ENCODE results near the gene NTN1. TPM values are rescaled to one million over a fixed set of nuclear protein-coding genes. Genes with fewer than 3 reads are reported as not detected.

Gene NTN1
- total and polyA plus RNA-seq, 3 experiments from 2014 or later, result 0.24 to 0.33 TPM; not detected in 1

- Mint-ChIP-seq H3K27me3 (peaks cover 53 to 55% of the 10 kb centered on the region in 2 donors), H3K9me3 (peaks cover 0 to 11% (median 6%) of the 10 kb centered on the region in 5 donors), H3K27ac (peak overlapping the region in 1 of 8 donors; percentile 50), H3K36me3 (peaks cover 0 to 9% (median 4%) of the 10 kb centered on the region in 3 donors), H3K4me3 (peak overlapping the region in 6 of 7 donors; percentile 54 to 84 (median 66)), H3K4me1 (peaks cover 4 to 29% (median 10%) of the 10 kb centered on the region in 3 donors)
- Histone ChIP-seq H3K9me3 (ENCODE audit: low read length) (no peaks in the 10 kb centered on the region), H3K4me1 (ENCODE audit: insufficient read depth, low read length) (peaks cover 17% of the 10 kb centered on the region), H3K27ac (ENCODE audit: low read depth, low read length) (no peak overlapping the region), H3K27me3 (ENCODE audit: insufficient read depth, low read length, poor library complexity, severe bottlenecking) (peaks cover 25% of the 10 kb centered on the region), H3K36me3 (ENCODE audit: insufficient read depth, low read length) (no peaks in the 10 kb centered on the region), H3K4me3 (ENCODE audit: low read length) (no peak overlapping the region)
- ChIA-PET POLR2A (interaction anchor here (0.7 kb wide), 1 partner anchor 36 kb away, joined by 4 read pairs; the partner anchor contains the start of gene PIK3R5), CTCF (no interaction called here)
- DNase-seq, result no peak
These were observed 19.1 kb upstream of the NTN1 start for GRCh38 chr17:9002227-9002605.

- Mint-ChIP-seq H3K27me3 (peaks cover 53 to 61% of the 10 kb centered on the region in 2 donors), H3K27ac (peak overlapping the region in 1 of 8 donors; percentile 50), H3K4me3 (peak overlapping the region in 6 of 7 donors; percentile 54 to 84 (median 66)), H3K4me1 (peaks cover 4 to 29% (median 10%) of the 10 kb centered on the region in 3 donors), H3K36me3 (peaks cover 0 to 9% (median 4%) of the 10 kb centered on the region in 3 donors), H3K9me3 (peaks cover 0 to 11% (median 6%) of the 10 kb centered on the region in 5 donors)
- Histone ChIP-seq H3K9me3 (ENCODE audit: low read length) (no peaks in the 10 kb centered on the region), H3K27me3 (ENCODE audit: insufficient read depth, low read length, poor library complexity, severe bottlenecking) (peaks cover 25% of the 10 kb centered on the region), H3K4me3 (ENCODE audit: low read length) (no peak overlapping the region), H3K4me1 (ENCODE audit: insufficient read depth, low read length) (peaks cover 16% of the 10 kb centered on the region), H3K27ac (ENCODE audit: low read depth, low read length) (no peak overlapping the region), H3K36me3 (ENCODE audit: insufficient read depth, low read length) (no peaks in the 10 kb centered on the region)
- ChIA-PET CTCF (interaction anchor here (1.4 kb wide), 1 partner anchor 593 kb away, joined by 3 read pairs; no protein-coding TSS in a partner anchor), POLR2A (interaction anchor here (0.7 kb wide), 1 partner anchor 37 kb away, joined by 4 read pairs; the partner anchor contains the start of gene PIK3R5)
- peak in 2 of 5 donors; percentile 14 to 18 for DNase-seq
These were observed 18.5 kb upstream of the NTN1 start for GRCh38 chr17:9002606-9003354.

- peaks cover 25% of the 10 kb centered on the region for H3K27me3 ChIP-seq (ENCODE audit: insufficient read depth, low read length, poor library complexity, severe bottlenecking)
These were observed 17.8 kb upstream of the NTN1 start for GRCh38 chr17:9003355-9004131.

GRCh38 chr17:9004132-9004960 is 17.0 kb upstream of the NTN1 start:
- peak in 1 of 5 donors; percentile 11 for DNase-seq
- peaks cover 63 to 71% of the 10 kb centered on the region in 2 donors for H3K27me3 Mint-ChIP-seq
- peaks cover 0 to 9% (median 4%) of the 10 kb centered on the region in 3 donors for H3K36me3 Mint-ChIP-seq
- Histone ChIP-seq H3K4me1 (ENCODE audit: insufficient read depth, low read length) (peaks cover 14% of the 10 kb centered on the region), H3K4me3 (ENCODE audit: low read length) (no peak overlapping the region), H3K27ac (ENCODE audit: low read depth, low read length) (no peak overlapping the region), H3K27me3 (ENCODE audit: insufficient read depth, low read length, poor library complexity, severe bottlenecking) (peaks cover 25% of the 10 kb centered on the region), H3K9me3 (ENCODE audit: low read length) (no peaks in the 10 kb centered on the region), H3K36me3 (ENCODE audit: insufficient read depth, low read length) (no peaks in the 10 kb centered on the region)
- CTCF ChIA-PET, result interaction anchor here (1.7 to 2.3 kb wide), 2 partner anchors 9 to 219 kb away, joined by 5 to 7 read pairs; no protein-coding TSS in a partner anchor
- peaks cover 4 to 26% (median 10%) of the 10 kb centered on the region in 3 donors for H3K4me1 Mint-ChIP-seq
- H3K9me3 Mint-ChIP-seq, result peaks cover 0 to 11% (median 6%) of the 10 kb centered on the region in 5 donors
- peak overlapping the region; percentile 10 to 74 (median 65) for H3K4me3 Mint-ChIP-seq
- POLR2A ChIA-PET, result no interaction called here
- H3K27ac Mint-ChIP-seq, result peak overlapping the region in 1 of 8 donors; percentile 47

More at GRCh38 chr17:9003355-9004131, 17.8 kb upstream of the NTN1 start:
- Histone ChIP-seq H3K4me3 (ENCODE audit: low read length) (no peak overlapping the region), H3K4me1 (ENCODE audit: insufficient read depth, low read length) (peaks cover 14% of the 10 kb centered on the region), H3K27ac (ENCODE audit: low read depth, low read length) (no peak overlapping the region), H3K36me3 (ENCODE audit: insufficient read depth, low read length) (no peaks in the 10 kb centered on the region), H3K9me3 (ENCODE audit: low read length) (no peaks in the 10 kb centered on the region)
- no peak for DNase-seq
- H3K9me3 Mint-ChIP-seq, result peaks cover 0 to 11% (median 6%) of the 10 kb centered on the region in 5 donors
- peaks cover 4 to 26% (median 10%) of the 10 kb centered on the region in 3 donors for H3K4me1 Mint-ChIP-seq
- ChIA-PET CTCF (interaction anchor here (1.4 to 2.3 kb wide), 3 partner anchors 8 to 594 kb away, joined by 3 to 7 read pairs (median 5); no protein-coding TSS in a partner anchor), POLR2A (no interaction called here)
- H3K27ac Mint-ChIP-seq, result no peak overlapping the region
- H3K4me3 Mint-ChIP-seq, result peak overlapping the region; percentile 18 to 74 (median 38)
- H3K36me3 Mint-ChIP-seq, result peaks cover 0 to 9% (median 4%) of the 10 kb centered on the region in 3 donors
- peaks cover 57 to 66% of the 10 kb centered on the region in 2 donors for H3K27me3 Mint-ChIP-seq

- peaks cover 0 to 11% (median 6%) of the 10 kb centered on the region in 5 donors for H3K9me3 Mint-ChIP-seq
- no peak overlapping the region for H3K4me3 ChIP-seq (ENCODE audit: low read length)
- H3K36me3 Mint-ChIP-seq, result peaks cover 0 to 9% (median 4%) of the 10 kb centered on the region in 3 donors
- peaks cover 25% of the 10 kb centered on the region for H3K27me3 ChIP-seq (ENCODE audit: insufficient read depth, low read length, poor library complexity, severe bottlenecking)
- H3K4me3 Mint-ChIP-seq, result peak overlapping the region in 5 of 7 donors; percentile 22 to 69 (median 55)
- ChIA-PET CTCF (interaction anchor here (1.7 to 2.3 kb wide), 2 partner anchors 9 to 219 kb away, joined by 5 to 7 read pairs; no protein-coding TSS in a partner anchor), POLR2A (no interaction called here)
- H3K4me1 Mint-ChIP-seq, result peaks cover 4 to 26% (median 10%) of the 10 kb centered on the region in 3 donors
- peaks cover 14% of the 10 kb centered on the region for H3K4me1 ChIP-seq (ENCODE audit: insufficient read depth, low read length)
- peaks cover 66 to 74% of the 10 kb centered on the region in 2 donors for H3K27me3 Mint-ChIP-seq
- H3K9me3 ChIP-seq (ENCODE audit: low read length), result no peaks in the 10 kb centered on the region
- no peak overlapping the region for H3K27ac ChIP-seq (ENCODE audit: low read depth, low read length)
- peak overlapping the region in 1 of 8 donors; percentile 47 for H3K27ac Mint-ChIP-seq
- H3K36me3 ChIP-seq (ENCODE audit: insufficient read depth, low read length), result no peaks in the 10 kb centered on the region
- no peak for DNase-seq
These were observed 16.4 kb upstream of the NTN1 start for GRCh38 chr17:9004961-9005285.

- ChIA-PET CTCF (no interaction called here), POLR2A (no interaction called here)
- Histone ChIP-seq H3K27ac (ENCODE audit: low read depth, low read length) (no peak overlapping the region), H3K4me3 (ENCODE audit: low read length) (no peak overlapping the region), H3K9me3 (ENCODE audit: low read length) (no peaks in the 10 kb centered on the region), H3K4me1 (ENCODE audit: insufficient read depth, low read length) (peaks cover 14% of the 10 kb centered on the region), H3K27me3 (ENCODE audit: insufficient read depth, low read length, poor library complexity, severe bottlenecking) (peaks cover 25% of the 10 kb centered on the region), H3K36me3 (ENCODE audit: insufficient read depth, low read length) (no peaks in the 10 kb centered on the region)
- H3K4me3 Mint-ChIP-seq, result peak overlapping the region in 1 of 7 donors; percentile 48
- peaks cover 0 to 9% (median 4%) of the 10 kb centered on the region in 3 donors for H3K36me3 Mint-ChIP-seq
- no peak for DNase-seq
- no peak overlapping the region for H3K27ac Mint-ChIP-seq
- H3K9me3 Mint-ChIP-seq, result peaks cover 0 to 11% (median 6%) of the 10 kb centered on the region in 5 donors
- peaks cover 4 to 26% (median 10%) of the 10 kb centered on the region in 3 donors for H3K4me1 Mint-ChIP-seq
- peaks cover 63 to 78% of the 10 kb centered on the region in 2 donors for H3K27me3 Mint-ChIP-seq
These were observed 15.0 kb upstream of the NTN1 start for GRCh38 chr17:9006175-9006767.
